Activated CD8-positive, alpha-beta memory T cell treated with anti-CD3 and anti-CD28 coated beads for 4 hours (primary cell): ENCODE measurements around the gene PTPRU.
A peak's percentile ranks its signal among the peaks of the same experiment; 100 is the strongest.
"Not testable (repeated sequence)": the region's sequence is repeated elsewhere in the genome, so short reads cannot be mapped to it uniquely, and the experiment has no call there.

Source experiments
- DNase-seq, 2 donors: peaks; one replicate each; pipeline ENCODE4 v3.0.0-alpha.2; 2020; ENCODE audit warnings: low read depth in 2 of 2

PTPRU gene

GRCh38 chr1:29222260-29222659 is 14.1 kb upstream of the PTPRU start:
- DNase-seq, result not testable (repeated sequence)

- DNase-seq, result no peak
These were observed 13.6 kb upstream of the PTPRU start for GRCh38 chr1:29222686-29223085.

- DNase-seq, result no peak
These were observed 12.8 kb upstream of the PTPRU start for GRCh38 chr1:29223521-29223920.

- no peak for DNase-seq
These were observed 11.9 kb upstream of the PTPRU start for GRCh38 chr1:29224356-29224837.

GRCh38 chr1:29225361-29225760 is 11.0 kb upstream of the PTPRU start:
- DNase-seq, result no peak

- no peak for DNase-seq
These were observed 8.8 kb upstream of the PTPRU start for GRCh38 chr1:29227511-29227910.

- DNase-seq, result no peak
These were observed 6.1 kb upstream of the PTPRU start for GRCh38 chr1:29230204-29230552.

- peak; percentile 90 to 94 for DNase-seq
These were observed 5.6 kb upstream of the PTPRU start, which contains the start of gene MECR for GRCh38 chr1:29230553-29231378. TSS of gene MECR (minus strand) at chr1:29230934. CDS start at chr1:29230906, 28 bp downstream.

- no peak for DNase-seq
These were observed 3.9 kb upstream of the PTPRU start for GRCh38 chr1:29232387-29232786.

GRCh38 chr1:29233693-29234092 is 2.6 kb upstream of the PTPRU start:
- DNase-seq, result no peak

GRCh38 chr1:29234471-29234870 is 1.9 kb upstream of the PTPRU start:
- DNase-seq, result no peak

- not testable (repeated sequence) for DNase-seq
These were observed 1.4 kb upstream of the PTPRU start for GRCh38 chr1:29234881-29235280.

GRCh38 chr1:29236712-29237128 is 398 bp downstream of the PTPRU start:
- DNase-seq, result no peak

- DNase-seq, result no peak
These were observed 953 bp downstream of the PTPRU start for GRCh38 chr1:29237129-29237821.

GRCh38 chr1:29237852-29238619 is 1.7 kb downstream of the PTPRU start:
- no peak for DNase-seq

- DNase-seq, result no peak
These were observed 2.3 kb downstream of the PTPRU start for GRCh38 chr1:29238620-29239002.

GRCh38 chr1:29239142-29239541 is 2.8 kb downstream of the PTPRU start:
- no peak for DNase-seq

GRCh38 chr1:29240400-29240837 is 4.1 kb downstream of the PTPRU start:
- DNase-seq, result no peak

- no peak for DNase-seq
These were observed 4.7 kb downstream of the PTPRU start for GRCh38 chr1:29240986-29241385.

- DNase-seq, result no peak
These were observed 6.9 kb downstream of the PTPRU start for GRCh38 chr1:29243023-29243870.

GRCh38 chr1:29243871-29244200 is 7.5 kb downstream of the PTPRU start:
- DNase-seq, result no peak
